Measurements from ENCODE around the gene ZFAND2A. TPM values are rescaled to one million over a fixed set of nuclear protein-coding genes. Genes with fewer than 3 reads are reported as not detected.

The ZFAND2A gene
- total and polyA plus RNA-seq, 2 experiments from 2014 or later, result 32.2 to 52.4 TPM

GRCh38 chr7:1114505-1114904, 45.5 kb downstream of the ZFAND2A start:
- Histone ChIP-seq H3K79me2 (ENCODE audit: insufficient read depth) (no peaks in the 10 kb centered on the region; the same call in 1 of the 2 replicates), H3K36me3 (ENCODE audit: low read depth) (no peaks in the 10 kb centered on the region), H2AFZ (no peak overlapping the region), H3K9ac (no peak overlapping the region), H3F3A (ENCODE audit: insufficient read depth) (peaks cover 17% of the 10 kb centered on the region), H4K20me1 (ENCODE audit: insufficient read depth) (no peaks in the 10 kb centered on the region), H3K4me1 (ENCODE audit: insufficient read depth) (no peaks in the 10 kb centered on the region), H3K4me3 (no peak overlapping the region), H3K4me2 (ENCODE audit: unreplicated experiment) (no peak overlapping the region), H3K27ac (no peak overlapping the region), H3K27me3 (replicated peaks; ENCODE audit: insufficient read depth) (no peaks in the 10 kb centered on the region), H3K9me3 (ENCODE audit: low read depth) (no peaks in the 10 kb centered on the region), H3K9me2 (ENCODE audit: insufficient read depth) (no peaks in the 10 kb centered on the region)
- TF ChIP-seq EZH2phosphoT487 (IDR thresholded peaks at IDR 0.05; ENCODE audit: insufficient read depth, low read depth) (no peak), EZH2 (IDR thresholded peaks at IDR 0.05; ENCODE audit: insufficient read depth, poor library complexity, severe bottlenecking) (no peak)
- in situ Hi-C loops (cut with MboI), result no loop called here
- 96% methylated on average over 18 to 19 of the region's 19 CpGs for WGBS, 2 experiments (ENCODE audit: low coverage in 1 of 2, low lambda C conversion rate in 2 of 2, missing lambda C conversion rate in 2 of 2)
- DNase-seq, result no peak

- TF ChIP-seq EZH2 (IDR thresholded peaks at IDR 0.05; ENCODE audit: insufficient read depth, poor library complexity, severe bottlenecking), result no peak
- no peak for TF ChIP-seq EZH2phosphoT487 (IDR thresholded peaks at IDR 0.05; ENCODE audit: insufficient read depth, low read depth)
- in situ Hi-C loops (cut with MboI), result no loop called here
- 91 to 92% methylated on average over 13 of the region's 13 CpGs for WGBS, 2 experiments (ENCODE audit: low coverage in 1 of 2, low lambda C conversion rate in 2 of 2, missing lambda C conversion rate in 2 of 2)
- Histone ChIP-seq H3K36me3 (ENCODE audit: low read depth) (no peaks in the 10 kb centered on the region), H3K27ac (no peak overlapping the region), H3K4me2 (ENCODE audit: unreplicated experiment) (no peak overlapping the region), H4K20me1 (ENCODE audit: insufficient read depth) (no peaks in the 10 kb centered on the region), H3K79me2 (ENCODE audit: insufficient read depth) (no peaks in the 10 kb centered on the region; the same call in 1 of the 2 replicates), H3K9ac (no peak overlapping the region), H3F3A (ENCODE audit: insufficient read depth) (peaks cover 17% of the 10 kb centered on the region), H3K27me3 (replicated peaks; ENCODE audit: insufficient read depth) (no peaks in the 10 kb centered on the region), H2AFZ (no peak overlapping the region), H3K9me2 (ENCODE audit: insufficient read depth) (no peaks in the 10 kb centered on the region), H3K9me3 (ENCODE audit: low read depth) (no peaks in the 10 kb centered on the region), H3K4me1 (ENCODE audit: insufficient read depth) (no peaks in the 10 kb centered on the region), H3K4me3 (no peak overlapping the region)
- DNase-seq, result no peak
Observed at GRCh38 chr7:1114088-1114487, 45.9 kb downstream of the ZFAND2A start.

GRCh38 chr7:1113548-1113885, 46.5 kb downstream of the ZFAND2A start:
- 88 to 93% methylated on average over 18 of the region's 18 CpGs for WGBS, 2 experiments (ENCODE audit: low coverage in 1 of 2, low lambda C conversion rate in 2 of 2, missing lambda C conversion rate in 2 of 2)
- H4K20me1 ChIP-seq (ENCODE audit: insufficient read depth), result no peaks in the 10 kb centered on the region
- in situ Hi-C loops (cut with MboI), result no loop called here

GRCh38 chr7:1112625-1113547, 47.1 kb downstream of the ZFAND2A start:
- 92 to 93% methylated on average over 43 of the region's 43 CpGs for WGBS, 2 experiments (ENCODE audit: low coverage in 1 of 2, low lambda C conversion rate in 2 of 2, missing lambda C conversion rate in 2 of 2)
- no peak overlapping the region for H3K27ac ChIP-seq

More at GRCh38 chr7:1113548-1113885, 46.5 kb downstream of the ZFAND2A start:
- no peak overlapping the region for H3K9ac ChIP-seq
- no peaks in the 10 kb centered on the region for H3K9me3 ChIP-seq (ENCODE audit: low read depth)
- H3K9me2 ChIP-seq (ENCODE audit: insufficient read depth), result no peaks in the 10 kb centered on the region
- H3K79me2 ChIP-seq (ENCODE audit: insufficient read depth), result no peaks in the 10 kb centered on the region; the same call in 1 of the 2 replicates
- H3K4me1 ChIP-seq (ENCODE audit: insufficient read depth), result no peaks in the 10 kb centered on the region
- no peak for TF ChIP-seq EZH2phosphoT487 (IDR thresholded peaks at IDR 0.05; ENCODE audit: insufficient read depth, low read depth)
- no peak for TF ChIP-seq EZH2 (IDR thresholded peaks at IDR 0.05; ENCODE audit: insufficient read depth, poor library complexity, severe bottlenecking)
- no peak overlapping the region for H3K4me3 ChIP-seq
- H3K27ac ChIP-seq, result no peak overlapping the region
- DNase-seq, result no peak
- H3K36me3 ChIP-seq (ENCODE audit: low read depth), result no peaks in the 10 kb centered on the region
- H2AFZ ChIP-seq, result no peak overlapping the region
- no peaks in the 10 kb centered on the region for H3K27me3 ChIP-seq (replicated peaks; ENCODE audit: insufficient read depth)
- peaks cover 17% of the 10 kb centered on the region for H3F3A ChIP-seq (ENCODE audit: insufficient read depth)
- no peak overlapping the region for H3K4me2 ChIP-seq (ENCODE audit: unreplicated experiment)

More at GRCh38 chr7:1112625-1113547, 47.1 kb downstream of the ZFAND2A start:
- no peak overlapping the region for H3K4me3 ChIP-seq
- H3K9me3 ChIP-seq (ENCODE audit: low read depth), result no peaks in the 10 kb centered on the region
- H3K4me1 ChIP-seq (ENCODE audit: insufficient read depth), result no peaks in the 10 kb centered on the region
- no peak overlapping the region for H3K9ac ChIP-seq
- no peaks in the 10 kb centered on the region; the same call in 1 of the 2 replicates for H3K79me2 ChIP-seq (ENCODE audit: insufficient read depth)
- no peak for DNase-seq
- no peak overlapping the region for H3K4me2 ChIP-seq (ENCODE audit: unreplicated experiment)
- H3K9me2 ChIP-seq (ENCODE audit: insufficient read depth), result no peaks in the 10 kb centered on the region
- in situ Hi-C loops (cut with MboI), result no loop called here
- H2AFZ ChIP-seq, result no peak overlapping the region
- H3K27me3 ChIP-seq (replicated peaks; ENCODE audit: insufficient read depth), result no peaks in the 10 kb centered on the region
- H4K20me1 ChIP-seq (ENCODE audit: insufficient read depth), result no peaks in the 10 kb centered on the region
- TF ChIP-seq EZH2 (IDR thresholded peaks at IDR 0.05; ENCODE audit: insufficient read depth, poor library complexity, severe bottlenecking), result no peak
- TF ChIP-seq EZH2phosphoT487 (IDR thresholded peaks at IDR 0.05; ENCODE audit: insufficient read depth, low read depth), result no peak
- no peaks in the 10 kb centered on the region for H3K36me3 ChIP-seq (ENCODE audit: low read depth)
- peaks cover 17% of the 10 kb centered on the region for H3F3A ChIP-seq (ENCODE audit: insufficient read depth)
